ENCODE measurements around the gene CARM1. TPM values are rescaled to one million over a fixed set of nuclear protein-coding genes. Genes with fewer than 3 reads are reported as not detected.
A peak's percentile ranks its signal among the peaks of the same experiment; 100 is the strongest.

CARM1 gene
- total RNA-seq (ENCODE audit: low replicate concordance), result 34.4 and 97.5 TPM in 2 replicates

- Histone ChIP-seq H3K4me1 (peaks cover 15% of the 10 kb centered on the region), H3K9ac (peak within 1 kb of the TSS; percentile 59), H3K79me2 (ENCODE audit: low read depth) (peaks cover 44% of the 10 kb centered on the region), H3F3A (ENCODE audit: low read depth) (peaks cover 23% of the 10 kb centered on the region), H3K9me3 (ENCODE audit: low read depth) (no peaks in the 10 kb centered on the region), H3K4me2 (peak within 1 kb of the TSS; percentile 88), H3K36me3 (no peaks in the 10 kb centered on the region), H3K27me3 (no peaks in the 10 kb centered on the region), H2AFZ (replicated peaks) (peak within 1 kb of the TSS; percentile 70), H3K4me3 (peak within 1 kb of the TSS; percentile 90), H3K27ac (peak within 1 kb of the TSS; percentile 89), H4K20me1 (ENCODE audit: low read depth) (peaks cover 32% of the 10 kb centered on the region)
- peaks cover 9% of the 10 kb centered on the region for H3K27me3 Mint-ChIP-seq (ENCODE audit: insufficient read depth, low read depth)
- no peaks in the 10 kb centered on the region for H3K36me3 Mint-ChIP-seq
- H3K27ac Mint-ChIP-seq, result peak within 1 kb of the TSS; percentile 99
- no peaks in the 10 kb centered on the region for H3K9me3 Mint-ChIP-seq
- peak; percentile 98 for DNase-seq (ENCODE audit: low spot score)
- peak; percentile 61 for TF ChIP-seq CTCF (IDR thresholded peaks at IDR 0.05)
- no peak for TF ChIP-seq EZH2phosphoT487 (IDR thresholded peaks at IDR 0.05)
- no peak for TF ChIP-seq EZH2 (IDR thresholded peaks at IDR 0.05)
- peak within 1 kb of the TSS; percentile 87 for H3K4me3 Mint-ChIP-seq
- H3K4me1 Mint-ChIP-seq, result peaks cover 20% of the 10 kb centered on the region
Measured at GRCh38 chr19:10870955-10871603, at the start of gene CARM1. Gene CARM1 (plus strand): TSS chr19:10871553. CDS start chr19:10871703, 150 bp downstream.

- no peaks in the 10 kb centered on the region for H3K9me3 ChIP-seq (ENCODE audit: low read depth)
- H4K20me1 ChIP-seq (ENCODE audit: low read depth), result no peaks in the 10 kb centered on the region
- no peak overlapping the region for H3K27ac ChIP-seq
- no peak overlapping the region for H3K4me2 ChIP-seq
- no peaks in the 10 kb centered on the region for H3K79me2 ChIP-seq (ENCODE audit: low read depth)
- peaks cover 23% of the 10 kb centered on the region for H3K36me3 Mint-ChIP-seq
- no peak for DNase-seq (ENCODE audit: low spot score)
- no peaks in the 10 kb centered on the region for H3K4me1 ChIP-seq
- no peaks in the 10 kb centered on the region for H3F3A ChIP-seq (ENCODE audit: low read depth)
- peaks cover 11% of the 10 kb centered on the region for H3K27me3 Mint-ChIP-seq (ENCODE audit: insufficient read depth, low read depth)
- H3K4me3 ChIP-seq, result no peak overlapping the region
- H3K4me3 Mint-ChIP-seq, result no peak overlapping the region
- no peaks in the 10 kb centered on the region for H3K9me3 Mint-ChIP-seq
- no peak overlapping the region for H3K9ac ChIP-seq
- H3K27ac Mint-ChIP-seq, result no peak overlapping the region
- no peak overlapping the region for H2AFZ ChIP-seq (replicated peaks)
- H3K27me3 ChIP-seq, result no peaks in the 10 kb centered on the region
- H3K4me1 Mint-ChIP-seq, result no peaks in the 10 kb centered on the region
- no peak for TF ChIP-seq EZH2 (IDR thresholded peaks at IDR 0.05)
- no peak for TF ChIP-seq EZH2phosphoT487 (IDR thresholded peaks at IDR 0.05)
- TF ChIP-seq CTCF (IDR thresholded peaks at IDR 0.05), result no peak
- H3K36me3 ChIP-seq, result no peaks in the 10 kb centered on the region
Measured at GRCh38 chr19:10823690-10824089, 47.7 kb upstream of the CARM1 start.

- no peaks in the 10 kb centered on the region for H3K36me3 ChIP-seq
- TF ChIP-seq EZH2 (IDR thresholded peaks at IDR 0.05) (no peak), CTCF (IDR thresholded peaks at IDR 0.05) (no peak), EZH2phosphoT487 (IDR thresholded peaks at IDR 0.05) (no peak)
- no peak for DNase-seq (ENCODE audit: low spot score)
- Mint-ChIP-seq H3K9me3 (no peaks in the 10 kb centered on the region), H3K4me3 (no peak overlapping the region), H3K27me3 (ENCODE audit: insufficient read depth, low read depth) (peaks cover 6% of the 10 kb centered on the region), H3K36me3 (peaks cover 9% of the 10 kb centered on the region), H3K27ac (no peak overlapping the region), H3K4me1 (no peaks in the 10 kb centered on the region)
- H3K4me1 ChIP-seq, result no peaks in the 10 kb centered on the region
- H3K9me3 ChIP-seq (ENCODE audit: low read depth), result no peaks in the 10 kb centered on the region
- H2AFZ ChIP-seq (replicated peaks), result no peak overlapping the region
- no peak overlapping the region for H3K4me2 ChIP-seq
- no peak overlapping the region for H3K9ac ChIP-seq
- H4K20me1 ChIP-seq (ENCODE audit: low read depth), result no peaks in the 10 kb centered on the region
- no peaks in the 10 kb centered on the region for H3K27me3 ChIP-seq
- no peak overlapping the region for H3K4me3 ChIP-seq
- H3F3A ChIP-seq (ENCODE audit: low read depth), result no peaks in the 10 kb centered on the region
- H3K79me2 ChIP-seq (ENCODE audit: low read depth), result no peaks in the 10 kb centered on the region
- no peak overlapping the region for H3K27ac ChIP-seq
Measured at GRCh38 chr19:10826231-10826630, 45.1 kb upstream of the CARM1 start.
